Nephron (organoid): ENCODE data around the gene LRRN4CL.
A peak's percentile ranks its signal among the peaks of the same experiment; 100 is the strongest.

Experiments used
- H3K27ac Mint-ChIP-seq, 3 experiments: 2 replicates each; pipeline ENCODE4 v1.8.0; 2020; ENCODE audit warnings: mixed read lengths in 3 of 3, mild to moderate bottlenecking in 2 of 3, moderate library complexity in 1 of 3
- H3K27me3 Mint-ChIP-seq: 2 replicates; pipeline ENCODE4 v1.8.0; 2021; ENCODE audit warnings: low read depth, mild to moderate bottlenecking, moderate library complexity, mixed read lengths
- H3K36me3 Mint-ChIP-seq: 2 replicates; pipeline ENCODE4 v1.8.0; 2020; ENCODE audit warnings: low read depth, mixed read lengths
- H3K4me1 Mint-ChIP-seq: 2 replicates; pipeline ENCODE4 v1.8.0; 2020; ENCODE audit warnings: mixed read lengths
- H3K4me3 Mint-ChIP-seq, 3 experiments: 2 replicates each; pipeline ENCODE4 v1.8.0; 2020; ENCODE audit warnings: mild to moderate bottlenecking in 3 of 3, mixed read lengths in 3 of 3, moderate library complexity in 2 of 3
- H3K9me3 Mint-ChIP-seq: 2 replicates; pipeline ENCODE4 v1.8.0; 2020; ENCODE audit warnings: mixed read lengths
- TF ChIP-seq, protein P1 (sequence below), 3 experiments: fragments of 200-600 bp; sonication (generic); IDR thresholded peaks; one replicate each; pipeline ENCODE4 v1.5.0; 2021; ENCODE audit warnings: antibody characterized with exemption in 3 of 3; ENCODE audit not compliant: unreplicated experiment in 3 of 3

The LRRN4CL gene

DNA sequence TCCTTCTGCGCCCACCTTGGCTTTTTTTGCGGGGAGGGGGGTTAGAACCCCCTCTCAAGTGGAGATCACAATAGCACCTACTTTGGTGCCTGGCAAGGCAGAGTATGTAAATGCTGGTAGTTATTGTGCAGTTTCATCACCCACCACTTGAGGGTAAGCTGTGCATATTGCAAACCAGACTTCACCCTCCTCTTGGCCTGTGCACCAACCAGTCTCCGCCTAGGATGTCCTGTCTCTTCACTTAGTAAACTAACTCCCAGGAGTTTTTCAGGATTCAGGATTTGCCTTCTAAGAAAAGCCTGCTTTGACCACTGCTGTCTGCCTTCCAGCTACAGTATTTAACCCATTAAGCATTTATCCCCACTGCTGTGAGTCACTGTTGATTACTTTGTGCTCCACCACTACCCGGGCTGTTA lies 8.5 kb downstream of the LRRN4CL start:
- Mint-ChIP-seq H3K36me3 (peaks cover 16% of the 10 kb centered on the region), H3K27ac (peak overlapping the region; percentile 96 to 98 (median 96)), H3K27me3 (no peaks in the 10 kb centered on the region), H3K9me3 (no peaks in the 10 kb centered on the region), H3K4me1 (peaks cover 30% of the 10 kb centered on the region), H3K4me3 (peak overlapping the region; percentile 76 to 89 (median 85))
- TF ChIP-seq, protein P1, sequence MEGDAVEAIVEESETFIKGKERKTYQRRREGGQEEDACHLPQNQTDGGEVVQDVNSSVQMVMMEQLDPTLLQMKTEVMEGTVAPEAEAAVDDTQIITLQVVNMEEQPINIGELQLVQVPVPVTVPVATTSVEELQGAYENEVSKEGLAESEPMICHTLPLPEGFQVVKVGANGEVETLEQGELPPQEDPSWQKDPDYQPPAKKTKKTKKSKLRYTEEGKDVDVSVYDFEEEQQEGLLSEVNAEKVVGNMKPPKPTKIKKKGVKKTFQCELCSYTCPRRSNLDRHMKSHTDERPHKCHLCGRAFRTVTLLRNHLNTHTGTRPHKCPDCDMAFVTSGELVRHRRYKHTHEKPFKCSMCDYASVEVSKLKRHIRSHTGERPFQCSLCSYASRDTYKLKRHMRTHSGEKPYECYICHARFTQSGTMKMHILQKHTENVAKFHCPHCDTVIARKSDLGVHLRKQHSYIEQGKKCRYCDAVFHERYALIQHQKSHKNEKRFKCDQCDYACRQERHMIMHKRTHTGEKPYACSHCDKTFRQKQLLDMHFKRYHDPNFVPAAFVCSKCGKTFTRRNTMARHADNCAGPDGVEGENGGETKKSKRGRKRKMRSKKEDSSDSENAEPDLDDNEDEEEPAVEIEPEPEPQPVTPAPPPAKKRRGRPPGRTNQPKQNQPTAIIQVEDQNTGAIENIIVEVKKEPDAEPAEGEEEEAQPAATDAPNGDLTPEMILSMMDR (IDR thresholded peaks at IDR 0.05; ENCODE audit: unreplicated experiment in 3 of 3): peak; percentile 51 to 60 (median 58)

DNA sequence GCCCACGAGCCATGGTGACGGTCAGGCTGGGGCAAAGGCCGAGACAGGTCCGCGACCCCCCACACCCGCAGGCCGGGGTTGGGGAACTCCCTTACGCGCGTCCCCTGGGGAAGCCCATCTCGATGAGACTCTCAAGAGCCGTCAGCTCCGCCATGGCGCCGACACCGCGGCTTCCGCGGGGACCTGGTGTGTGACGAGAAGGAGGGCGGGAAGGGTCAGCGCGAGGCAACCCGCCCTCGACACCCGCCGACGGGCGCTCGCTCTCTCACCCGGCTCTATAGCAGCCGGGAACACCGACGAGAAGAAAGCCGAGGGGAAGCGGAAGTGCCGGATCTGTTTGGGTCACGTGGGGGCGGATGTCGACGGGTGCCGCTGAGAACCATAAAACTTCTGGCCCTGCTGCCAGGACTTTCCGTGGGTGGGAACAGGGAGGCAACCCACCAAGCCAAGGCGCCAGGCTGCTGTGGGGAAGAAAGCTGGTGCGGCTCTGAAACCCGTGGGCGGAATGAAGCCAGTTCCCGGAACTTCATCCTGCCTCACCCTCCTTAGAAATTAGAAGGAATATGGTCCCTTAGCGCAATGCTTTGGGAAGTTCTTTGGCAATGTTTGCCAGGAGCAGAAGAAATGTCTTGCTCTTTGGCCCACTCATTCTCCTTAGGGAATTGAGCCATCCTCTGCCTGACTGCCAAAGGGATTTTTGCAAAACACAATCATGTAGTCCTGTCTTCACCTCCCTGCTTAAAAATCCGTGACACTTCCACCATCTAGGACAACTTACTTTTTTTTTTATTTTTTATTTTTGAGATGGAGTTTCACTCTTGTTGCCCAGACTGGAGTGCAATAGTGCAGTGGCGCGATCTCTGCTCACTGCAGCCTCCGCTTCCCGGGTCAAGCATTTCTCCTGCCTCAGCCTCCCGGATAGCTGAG lies 10.3 kb downstream of the LRRN4CL start, which contains the start of gene UBXN1:
Gene UBXN1 (minus strand): TSS at position 304 of the 927 bp plus-strand sequence. CDS start 150 bp downstream, at position 154.
- Mint-ChIP-seq H3K9me3 (no peaks in the 10 kb centered on the region), H3K27ac (peak within 1 kb of the TSS; percentile 98 to 99 (median 98)), H3K27me3 (no peaks in the 10 kb centered on the region), H3K4me3 (peak within 1 kb of the TSS; percentile 90 to 94 (median 92)), H3K36me3 (peaks cover 24% of the 10 kb centered on the region), H3K4me1 (peaks cover 30% of the 10 kb centered on the region)
- TF ChIP-seq, protein P1 (IDR thresholded peaks at IDR 0.05; ENCODE audit: unreplicated experiment in 3 of 3): no peak

DNA sequence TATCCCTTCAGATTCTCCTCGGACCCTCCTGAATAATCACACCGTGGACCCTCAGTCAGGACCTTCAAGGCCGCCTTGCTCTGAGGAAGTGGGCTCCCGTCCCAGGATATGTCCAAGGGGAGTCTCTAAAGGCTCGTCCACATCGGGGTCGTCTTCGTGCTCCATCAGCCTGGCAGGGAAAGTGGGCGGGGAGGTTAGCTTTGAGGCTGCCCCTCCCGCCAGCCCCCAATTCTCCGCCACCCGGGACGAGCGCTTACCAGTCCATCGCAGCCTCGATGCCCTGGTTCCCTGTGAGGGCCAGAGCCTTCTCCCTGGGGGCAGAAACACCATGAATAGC lies 10.9 kb downstream of the LRRN4CL start:
- H3K27ac Mint-ChIP-seq: peak overlapping the region; percentile 98 to 99 (median 98)
- H3K4me3 Mint-ChIP-seq: peak overlapping the region; percentile 90 to 94 (median 92)
- peaks cover 30% of the 10 kb centered on the region for H3K4me1 Mint-ChIP-seq
- no peaks in the 10 kb centered on the region for H3K27me3 Mint-ChIP-seq
- peaks cover 27% of the 10 kb centered on the region for H3K36me3 Mint-ChIP-seq
- H3K9me3 Mint-ChIP-seq: no peaks in the 10 kb centered on the region
- TF ChIP-seq, protein P1 (IDR thresholded peaks at IDR 0.05; ENCODE audit: unreplicated experiment in 3 of 3): no peak

DNA sequence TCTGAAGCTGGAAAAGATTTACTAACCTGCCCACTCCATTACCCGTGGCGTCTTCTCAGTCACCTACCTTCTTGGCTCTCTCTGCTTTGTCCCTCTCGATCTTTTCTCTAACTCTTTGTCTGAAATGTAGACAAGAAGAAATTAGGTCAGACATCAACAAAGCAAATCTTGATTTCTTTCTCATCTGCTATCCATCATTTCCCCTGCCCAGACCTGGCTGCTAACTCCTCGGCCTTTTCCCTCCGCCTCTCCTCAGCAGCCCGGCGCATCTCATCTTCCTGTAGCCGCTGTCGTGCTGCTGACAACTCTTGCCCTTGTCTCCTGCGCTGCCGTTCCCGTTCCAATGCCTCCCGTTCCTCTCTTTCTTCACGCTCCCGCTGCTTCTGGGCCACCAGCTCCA lies 11.6 kb downstream of the LRRN4CL start:
- H3K27me3 Mint-ChIP-seq: no peaks in the 10 kb centered on the region

DNA sequence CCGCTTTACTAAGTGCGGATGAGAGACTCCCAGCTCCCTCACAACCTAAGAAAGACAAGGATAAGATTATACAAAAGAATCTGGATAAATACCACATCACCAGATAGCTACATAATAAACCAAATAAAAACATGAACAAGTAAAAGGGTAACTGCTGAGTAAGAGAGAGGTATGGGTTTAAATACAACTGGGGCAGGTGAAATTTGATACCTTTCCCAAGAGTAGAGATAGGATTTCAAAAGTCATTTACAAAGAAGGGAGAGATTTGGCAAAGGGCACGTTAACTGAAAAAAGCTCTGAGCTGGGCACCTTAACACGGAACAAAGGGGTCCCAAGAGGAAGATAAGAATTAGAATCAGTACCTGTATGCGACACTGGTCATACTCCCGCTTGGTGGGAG lies 12.2 kb downstream of the LRRN4CL start:
- Mint-ChIP-seq H3K27ac (peak overlapping the region in 2 of 3 experiments; percentile 33 to 53), H3K27me3 (no peaks in the 10 kb centered on the region), H3K9me3 (no peaks in the 10 kb centered on the region), H3K4me1 (peaks cover 33% of the 10 kb centered on the region), H3K4me3 (peak overlapping the region; percentile 90 to 94 (median 92)), H3K36me3 (peaks cover 30% of the 10 kb centered on the region)
- TF ChIP-seq, protein P1 (IDR thresholded peaks at IDR 0.05; ENCODE audit: unreplicated experiment in 3 of 3): no peak

More for the DNA sequence above, 11.6 kb downstream of the LRRN4CL start:
- H3K9me3 Mint-ChIP-seq: no peaks in the 10 kb centered on the region
- TF ChIP-seq, protein P1 (IDR thresholded peaks at IDR 0.05; ENCODE audit: unreplicated experiment in 3 of 3): no peak
- H3K36me3 Mint-ChIP-seq: peaks cover 30% of the 10 kb centered on the region
- H3K4me1 Mint-ChIP-seq: peaks cover 30% of the 10 kb centered on the region
- H3K27ac Mint-ChIP-seq: peak overlapping the region in 2 of 3 experiments; percentile 9 to 32
- H3K4me3 Mint-ChIP-seq: peak overlapping the region; percentile 90 to 94 (median 92)
